K562 (cell line): ENCODE measurements around the gene STK32C. TPM values are rescaled to one million over a fixed set of nuclear protein-coding genes. Genes with fewer than 3 reads are reported as not detected.

Experiments
- ATAC-seq: fragments of 200-7000 bp; cut with Tn5 transposase; 3 replicates; pipeline ENCODE4 v1.9.1; 2020; ENCODE audit warnings: moderate library complexity
- BruUV-seq: library from RNA; stranded (reverse); fragments of 400-500 nt; replicated peaks from 2 replicates; lab custom pipeline; 2021; lab: Mats Ljungman, UMichigan
- CTCF ChIA-PET: fragments of 300-600 bp; formaldehyde crosslinking; extraction: SDS; loops from one replicate; lab custom pipeline; 2021; ENCODE audit warnings: low intra/inter-chr PET ratio; lab: Yijun Ruan, JAX
- POLR2A ChIA-PET: fragments of 300-600, 350-650 bp; sonication (Branson Sonifier 250); formaldehyde crosslinking; extraction: SDS; loops from one replicate; lab custom pipeline; 2021; ENCODE audit warnings: antibody characterized with exemption, inconsistent platforms; lab: Yijun Ruan, JAX
- DNase-seq, 4 experiments: peaks; one replicate each; pipeline versions ENCODE4 v3.0.0 to v3.0.0-alpha.2; 2011 to 2018; ENCODE audit warnings: low spot score in 3 of 4, mixed read lengths in 3 of 4; ENCODE audit errors: extremely low read depth in 1 of 4
- FAIRE-seq: peaks from 2 replicates; lab custom pipeline; 2011; peaks lifted over from hg19 to GRCh38; lab: Jason Lieb, UNC
- H2AFZ ChIP-seq: 2 replicates; pipeline ENCODE4 v1.6.0; 2011; ENCODE audit warnings: low read depth, low read length, control low read depth, inconsistent platforms
- H3K27ac ChIP-seq: fragments of 200-600 bp; 3 replicates; pipeline ENCODE4 v1.8.0; 2011; ENCODE audit warnings: low read depth, mild to moderate bottlenecking, control low read depth, inconsistent platforms, low read length, moderate library complexity, mixed read lengths; ENCODE audit errors: extremely low read depth
- H3K27me3 ChIP-seq, 2 experiments: fragments of 300-600 bp in 1 of 2; 2 replicates in 1 of 2; 3 replicates in 1 of 2; pipeline versions ENCODE4 v1.6.0 to v1.8.0; 2011; ENCODE audit warnings: inconsistent platforms in 2 of 2, low read length in 2 of 2, mild to moderate bottlenecking in 1 of 2, mixed read lengths in 1 of 2, moderate library complexity in 1 of 2; ENCODE audit not compliant: control insufficient read depth in 2 of 2, insufficient read depth in 2 of 2
- H3K36me3 ChIP-seq: fragments of 300-600 bp; 3 replicates; pipeline ENCODE4 v1.8.0; 2011; ENCODE audit warnings: mild to moderate bottlenecking, low read length, inconsistent platforms; ENCODE audit not compliant: control insufficient read depth, insufficient read depth
- H3K4me1 ChIP-seq, 2 experiments: fragments of 200-600 bp in 1 of 2; replicated peaks in 1 of 2; 2 replicates in 1 of 2; 3 replicates in 1 of 2; pipeline versions ENCODE4 v1.5.1 to v1.8.0; 2011; ENCODE audit warnings: inconsistent platforms in 2 of 2, low read length in 2 of 2, mild to moderate bottlenecking in 1 of 2, mixed read lengths in 1 of 2, moderate library complexity in 1 of 2; ENCODE audit not compliant: control insufficient read depth in 2 of 2, insufficient read depth in 2 of 2
- H3K4me2 ChIP-seq: 2 replicates; pipeline ENCODE4 v1.6.1; 2011; ENCODE audit warnings: low read length, control low read depth, inconsistent platforms, mixed read lengths; ENCODE audit not compliant: insufficient read depth
- H3K4me3 ChIP-seq: fragments of 200-600 bp; sonication (generic), shearing (Covaris generic); 2 replicates; pipeline ENCODE4 v1.5.1; 2016; ENCODE audit warnings: control low read depth, inconsistent platforms
- H3K79me2 ChIP-seq: fragments of 200-600 bp; 3 replicates; pipeline ENCODE4 v1.8.0; 2011; ENCODE audit warnings: low read length, inconsistent platforms; ENCODE audit not compliant: control insufficient read depth, insufficient read depth
- H3K9ac ChIP-seq, 2 experiments: 2 replicates each; pipeline versions ENCODE4 v1.6.0 to v1.6.1; 2011; ENCODE audit warnings: low read depth in 2 of 2, low read length in 2 of 2, control low read depth in 1 of 2, inconsistent platforms in 1 of 2, mild to moderate bottlenecking in 1 of 2, mixed read lengths in 1 of 2; ENCODE audit not compliant: insufficient read depth in 1 of 2
- H3K9me1 ChIP-seq: one replicate; pipeline ENCODE4 v1.6.0; 2011; ENCODE audit warnings: inconsistent platforms, mild to moderate bottlenecking, low read length, moderate library complexity; ENCODE audit not compliant: control insufficient read depth, insufficient read depth
- H3K9me3 ChIP-seq: replicated peaks from 2 replicates; pipeline ENCODE4 v1.5.1; 2011; ENCODE audit warnings: low read depth, low read length, inconsistent platforms; ENCODE audit not compliant: control insufficient read depth, insufficient read depth
- H4K20me1 ChIP-seq: replicated peaks from 2 replicates; pipeline ENCODE4 v1.6.1; 2011; ENCODE audit warnings: low read length, inconsistent platforms, mixed read lengths; ENCODE audit not compliant: control insufficient read depth, insufficient read depth
- BMI1 ChIP-seq: fragments of 150-350 bp; IDR thresholded peaks from 2 replicates; pipeline ENCODE4 v1.6.1; 2014; ENCODE audit warnings: low read length
- CREM ChIP-seq: IDR thresholded peaks from 2 replicates; pipeline ENCODE4 v1.6.1; 2014; ENCODE audit warnings: antibody characterized with exemption, low read depth
- FOXJ3 ChIP-seq: sonication (generic); formaldehyde crosslinking; IDR thresholded peaks from 2 replicates; pipeline ENCODE4 v1.4.0; 2020; ENCODE audit warnings: mild to moderate bottlenecking, missing genetic modification reagents
- FOXK1 ChIP-seq: sonication (generic); formaldehyde crosslinking; IDR thresholded peaks from 2 replicates; pipeline ENCODE4 v1.8.0; 2022; ENCODE audit warnings: missing genetic modification reagents, mild to moderate bottlenecking, borderline replicate concordance
- GABPB2 ChIP-seq: fragments of 250-450 bp; sonication (Bioruptor Pico); conservative IDR thresholded peaks from 2 replicates; pipeline ENCODE4 v1.5.1; 2021; ENCODE audit warnings: mild to moderate bottlenecking
- MAZ ChIP-seq, 2 experiments: fragments of 450-650 bp in 1 of 2; sonication (generic) in 1 of 2; formaldehyde crosslinking; IDR thresholded peaks in 1 of 2; conservative IDR thresholded peaks in 1 of 2; 2 replicates each; pipeline versions ENCODE4 v1.4.0 to v1.5.0; 2020; ENCODE audit warnings: mild to moderate bottlenecking in 1 of 2, missing genetic modification reagents in 1 of 2
- MECOM ChIP-seq: fragments of 250-450 bp; sonication (Bioruptor Pico); IDR thresholded peaks from 2 replicates; pipeline ENCODE4 v1.8.0; 2022; ENCODE audit warnings: inconsistent platforms
- ZC3H11A ChIP-seq: IDR thresholded peaks from 2 replicates; pipeline ENCODE4 v1.6.1; 2012; ENCODE audit warnings: low read depth, low read length, improper control_type of control experiment
- ZMIZ1 ChIP-seq, 2 experiments: fragments of 150-350 bp in 1 of 2; IDR thresholded peaks; 2 replicates each; pipeline ENCODE4 v1.6.1; 2012 to 2016; ENCODE audit warnings: low read depth in 2 of 2, low read length in 2 of 2, mild to moderate bottlenecking in 1 of 2, moderate library complexity in 1 of 2
- ZNF518B ChIP-seq: fragments of 250-450 bp; sonication (Bioruptor Pico); IDR thresholded peaks from 2 replicates; pipeline ENCODE4 v1.5.0; 2021; ENCODE audit warnings: mild to moderate bottlenecking, moderate library complexity
- ZNF584 ChIP-seq: fragments of 200-800 bp; sonication (Bioruptor generic); IDR thresholded peaks from 2 replicates; pipeline ENCODE4 v1.6.1; 2016; ENCODE audit warnings: low read depth, mild to moderate bottlenecking, missing genetic modification characterization, missing compliant biosample characterization
- ZNF766 ChIP-seq: fragments of 200-800 bp; sonication (Bioruptor generic); conservative IDR thresholded peaks from 2 replicates; pipeline ENCODE4 v1.6.1; 2016; ENCODE audit warnings: missing genetic modification characterization, missing compliant biosample characterization
- WGBS: fragments of 100-300 bp; shearing (Covaris generic); methylation state at CpG from one replicate; pipeline ENCODE4 v1.1.6; 2016; ENCODE audit warnings: low coverage, mixed read lengths; ENCODE audit not compliant: insufficient coverage; ENCODE audit errors: missing lambda C conversion rate; 5-methylcytosine and 5-hydroxymethylcytosine counted together
- in situ Hi-C: fragments of 300-500 bp; cut with MboI; formaldehyde crosslinking; loops from 4 replicates; pipeline ENCODE4 v1.15.0; 2018; ENCODE audit warnings: inconsistent platforms, mixed read lengths
- intact Hi-C: fragments of 100-400 bp; cut with micrococcal nuclease; formaldehyde crosslinking; loops from 2 replicates; pipeline ENCODE4 v1.14.2; 2022
- polyA plus RNA-seq, 8 experiments: library from polyadenylated mRNA; depleted of rRNA in 4 of 8; stranded (reverse) in 5 of 8; unstranded in 3 of 8; fragments of >200 nt; fragmentation: Nextera tagmentation in 2 of 8; fragmentation: Illumina TruSeq in 1 of 8; extraction: Ambion mirVana in 2 of 8; extraction: Trizol in 1 of 8; gene quantifications; 2 replicates each; pipeline versions ENCODE4 v1.2.1 to v1.2.3, GENCODE V29; 2011 to 2014; ENCODE audit warnings: inconsistent platforms in 1 of 8, missing spikeins in 1 of 8
- total RNA-seq, 7 experiments: library from RNA; depleted of rRNA in 6 of 7; stranded (reverse); fragments of >200 nt in 6 of 7; fragmentation: Illumina TruSeq in 2 of 7; extraction: Trizol in 2 of 7; gene quantifications; 2 replicates each; pipeline versions ENCODE4 v1.2.1 to v1.2.3, GENCODE V29; 2011 to 2021; ENCODE audit warnings: low replicate concordance in 1 of 7

Gene STK32C
- total and polyA plus RNA-seq, 9 of the 15 experiments (the other 6 are each of a cell fraction or from before 2014, with no cell fraction given): 1.5 to 20.9 (median 6.5) TPM

GRCh38 chr10:132270721-132271457 is 36.9 kb downstream of the STK32C start:
- Histone ChIP-seq H3K4me2 (no peak overlapping the region), H4K20me1 (0 out of 2 replicates have a peak, but pooled peaks cover 5% of the 10 kb centered on the region), H3K4me1 (no peaks in the 10 kb centered on the region; a peak in 2 of 5 replicates), H3K9ac (no peak overlapping the region), H3K27ac (no peak overlapping the region), H3K79me2 (no peaks in the 10 kb centered on the region), H3K9me1 (no peaks in the 10 kb centered on the region), H3K27me3 (peaks cover 5 to 44% of the 10 kb centered on the region in 2 experiments; a peak in 4 of 5 replicates), H3K36me3 (no peaks in the 10 kb centered on the region), H3K9me3 (no peaks in the 10 kb centered on the region), H3K4me3 (no peak overlapping the region), H2AFZ (no peak overlapping the region)
- BruUV-seq: no TSS peak
- TF ChIP-seq MECOM (CRISPR knock-in tag): no peak
- TF ChIP-seq FOXK1 (CRISPR knock-in tag): no peak
- no peak for TF ChIP-seq CREM
- TF ChIP-seq MAZ (CRISPR knock-in tag; conservative IDR thresholded peaks at IDR 0.05 in 1 of 2, IDR thresholded peaks at IDR 0.05 in 1 of 2): no peak
- TF ChIP-seq ZNF766 (CRISPR knock-in tag): no peak
- no peak for TF ChIP-seq FOXJ3 (CRISPR knock-in tag)
- no peak for TF ChIP-seq ZNF518B (CRISPR knock-in tag)
- no peak for TF ChIP-seq ZC3H11A
- TF ChIP-seq ZNF584: no peak
- no peak for TF ChIP-seq ZMIZ1 (IDR thresholded peaks at IDR 0.05; ENCODE audit: low read depth in 2 of 2, low read length in 2 of 2)
- no peak for TF ChIP-seq BMI1
- TF ChIP-seq GABPB2: no peak
- DNase-seq (no peak), FAIRE-seq (no peak), ATAC-seq (no peak)
- in situ Hi-C loops (no loop called here), intact Hi-C loops (no loop called here)
- ChIA-PET POLR2A (no interaction called here), CTCF (no interaction called here)
- WGBS: 7% methylated on average over 7 of the region's 11 CpGs
